Measurements from ENCODE around the gene KIF3C. TPM values are rescaled to one million over a fixed set of nuclear protein-coding genes. Genes with fewer than 3 reads are reported as not detected.
A peak's percentile ranks its signal among the peaks of the same experiment; 100 is the strongest.

KIF3C gene
- total and polyA plus RNA-seq, 9 of the 15 experiments (the other 6 are each of a cell fraction or from before 2014, with no cell fraction given) = 0.69 to 6.7 (median 3.3) TPM

GRCh38 chr2:25878361-25879132 lies 103.8 kb downstream of the KIF3C start, which contains the start of gene ASXL2 (continued):
- TF ChIP-seq MGA (IDR thresholded peaks at IDR 0.05) = peak; percentile 87
- TF ChIP-seq FOXJ2 (tag; IDR thresholded peaks at IDR 0.05) = 0 out of 2 replicates have a peak, but pooled peaks have one; percentile 5
- TF ChIP-seq THRA (IDR thresholded peaks at IDR 0.05) = no peak
- peak; percentile 91 for TF ChIP-seq HMGN3 (IDR thresholded peaks at IDR 0.05; ENCODE audit: borderline replicate concordance, extremely low read depth, insufficient read length, low read depth, low read length)
- peak; percentile 71 for TF ChIP-seq BHLHE40 (IDR thresholded peaks at IDR 0.05; ENCODE audit: low read length)
- TF ChIP-seq POLR2A (conservative IDR thresholded peaks at IDR 0.05) = peak; percentile 79
- peak; percentile 64 for TF ChIP-seq HCFC1 (IDR thresholded peaks at IDR 0.05; ENCODE audit: low read depth, low read length)
- TF ChIP-seq ZNF644 (tag; IDR thresholded peaks at IDR 0.05; ENCODE audit: low read depth) = 0 out of 2 replicates have a peak, but pooled peaks have one; percentile 16
- no peak for TF ChIP-seq HEY1 (CRISPR knock-in tag; IDR thresholded peaks at IDR 0.05; ENCODE audit: borderline replicate concordance)
- 0 out of 2 replicates have a peak, but pooled peaks have one; percentile 63 for TF ChIP-seq ZBED1 (IDR thresholded peaks at IDR 0.05)
- peak; percentile 50; the same call in 1 of the 2 replicates for TF ChIP-seq ZNF584 (CRISPR knock-in tag; IDR thresholded peaks at IDR 0.05; ENCODE audit: low read depth)
- peak; percentile 94 for TF ChIP-seq ZSCAN29 (IDR thresholded peaks at IDR 0.05)
- TF ChIP-seq E2F4 (CRISPR knock-in tag; IDR thresholded peaks at IDR 0.05; ENCODE audit: low read depth) = no peak
- peak; percentile 47 to 64; a peak in 1 of 4 replicates for TF ChIP-seq SIN3A (IDR thresholded peaks at IDR 0.05; ENCODE audit: borderline replicate concordance in 2 of 2, control insufficient read depth in 1 of 2, low read depth in 2 of 2, low read length in 2 of 2)
